ENCODE data around the gene SGCE. TPM values are rescaled to one million over a fixed set of nuclear protein-coding genes. Genes with fewer than 3 reads are reported as not detected.

The SGCE gene
- total RNA-seq, 1 experiment from 2014 or later, result 56.2 TPM

GRCh38 chr7:94648731-94649130 is 7.2 kb downstream of the SGCE start:
- Histone ChIP-seq H3K27me3 (replicated peaks; ENCODE audit: control insufficient read depth, insufficient read depth, low read length) (no peaks in the 10 kb centered on the region), H3K4me1 (no peaks in the 10 kb centered on the region), H3K4me3 (ENCODE audit: low read depth, low read length) (no peak overlapping the region), H3K9me3 (no peaks in the 10 kb centered on the region), H3K36me3 (ENCODE audit: control insufficient read depth, insufficient read depth, low read length) (no peaks in the 10 kb centered on the region)
- H3K27me3 Mint-ChIP-seq (ENCODE audit: insufficient read depth, unreplicated experiment), result no peaks in the 10 kb centered on the region
- no peak overlapping the region for H3K4me3 Mint-ChIP-seq (ENCODE audit: unreplicated experiment)
- no peaks in the 10 kb centered on the region for H3K4me1 Mint-ChIP-seq (ENCODE audit: low read depth, unreplicated experiment)
- no peak for DNase-seq
- ChIA-PET POLR2A (interaction anchor here (0.6 kb wide), 1 partner anchor 171 kb away, joined by 3 read pairs; no protein-coding TSS in a partner anchor), CTCF (no interaction called here)
- no TSS peak for BruUV-seq (replicated peaks)
- no peaks in the 10 kb centered on the region for H3K9me3 Mint-ChIP-seq (ENCODE audit: unreplicated experiment)
- no peak overlapping the region for H3K27ac Mint-ChIP-seq (ENCODE audit: unreplicated experiment)
- H3K36me3 Mint-ChIP-seq (ENCODE audit: insufficient read depth, unreplicated experiment), result no peaks in the 10 kb centered on the region
- TF ChIP-seq, protein P1, sequence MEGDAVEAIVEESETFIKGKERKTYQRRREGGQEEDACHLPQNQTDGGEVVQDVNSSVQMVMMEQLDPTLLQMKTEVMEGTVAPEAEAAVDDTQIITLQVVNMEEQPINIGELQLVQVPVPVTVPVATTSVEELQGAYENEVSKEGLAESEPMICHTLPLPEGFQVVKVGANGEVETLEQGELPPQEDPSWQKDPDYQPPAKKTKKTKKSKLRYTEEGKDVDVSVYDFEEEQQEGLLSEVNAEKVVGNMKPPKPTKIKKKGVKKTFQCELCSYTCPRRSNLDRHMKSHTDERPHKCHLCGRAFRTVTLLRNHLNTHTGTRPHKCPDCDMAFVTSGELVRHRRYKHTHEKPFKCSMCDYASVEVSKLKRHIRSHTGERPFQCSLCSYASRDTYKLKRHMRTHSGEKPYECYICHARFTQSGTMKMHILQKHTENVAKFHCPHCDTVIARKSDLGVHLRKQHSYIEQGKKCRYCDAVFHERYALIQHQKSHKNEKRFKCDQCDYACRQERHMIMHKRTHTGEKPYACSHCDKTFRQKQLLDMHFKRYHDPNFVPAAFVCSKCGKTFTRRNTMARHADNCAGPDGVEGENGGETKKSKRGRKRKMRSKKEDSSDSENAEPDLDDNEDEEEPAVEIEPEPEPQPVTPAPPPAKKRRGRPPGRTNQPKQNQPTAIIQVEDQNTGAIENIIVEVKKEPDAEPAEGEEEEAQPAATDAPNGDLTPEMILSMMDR (IDR thresholded peaks at IDR 0.05; ENCODE audit: insufficient read depth in 1 of 2, low read depth in 1 of 2, low read length in 1 of 2, severe bottlenecking in 1 of 2, unreplicated experiment in 1 of 2), result no peak
- intact Hi-C loops (cut with micrococcal nuclease; ENCODE audit: unreplicated experiment), result no loop called here

DNA sequence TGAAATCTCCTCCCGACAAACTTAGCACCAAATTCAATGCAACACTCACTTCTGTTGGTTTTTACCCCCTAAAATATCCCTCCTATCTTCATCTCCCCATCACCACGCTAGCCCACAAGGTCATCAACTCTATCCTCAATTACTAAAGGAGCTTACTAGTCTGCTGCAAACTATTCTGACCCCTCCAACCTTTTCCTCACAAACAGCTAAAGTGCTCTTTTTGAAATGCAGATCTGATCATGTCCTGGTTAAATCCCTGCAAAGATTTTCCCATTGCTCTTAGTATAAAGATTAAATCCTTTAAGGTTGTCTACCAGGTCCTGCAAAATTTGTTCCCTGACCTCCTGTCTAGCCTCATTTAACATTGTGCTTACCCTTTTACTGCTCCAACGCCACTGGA is 8.6 kb downstream of the SGCE start:
- TF ChIP-seq, protein P1 (IDR thresholded peaks at IDR 0.05; ENCODE audit: insufficient read depth in 1 of 2, low read depth in 1 of 2, low read length in 1 of 2, severe bottlenecking in 1 of 2, unreplicated experiment in 1 of 2), result no peak
- H3K27me3 Mint-ChIP-seq (ENCODE audit: insufficient read depth, unreplicated experiment), result no peaks in the 10 kb centered on the region
- ChIA-PET POLR2A (no interaction called here), CTCF (no interaction called here)
- intact Hi-C loops (cut with micrococcal nuclease; ENCODE audit: unreplicated experiment), result no loop called here
- no peak for DNase-seq
- H3K27me3 ChIP-seq (replicated peaks; ENCODE audit: control insufficient read depth, insufficient read depth, low read length), result no peaks in the 10 kb centered on the region
- H3K4me1 ChIP-seq, result no peaks in the 10 kb centered on the region
- H3K9me3 ChIP-seq, result no peaks in the 10 kb centered on the region
- H3K36me3 Mint-ChIP-seq (ENCODE audit: insufficient read depth, unreplicated experiment), result no peaks in the 10 kb centered on the region
- H3K4me3 ChIP-seq (ENCODE audit: low read depth, low read length), result no peak overlapping the region
- no peaks in the 10 kb centered on the region for H3K36me3 ChIP-seq (ENCODE audit: control insufficient read depth, insufficient read depth, low read length)
- H3K27ac Mint-ChIP-seq (ENCODE audit: unreplicated experiment), result no peak overlapping the region
- no peaks in the 10 kb centered on the region for H3K4me1 Mint-ChIP-seq (ENCODE audit: low read depth, unreplicated experiment)
- H3K9me3 Mint-ChIP-seq (ENCODE audit: unreplicated experiment), result no peaks in the 10 kb centered on the region
- no peak overlapping the region for H3K4me3 Mint-ChIP-seq (ENCODE audit: unreplicated experiment)
- no TSS peak for BruUV-seq (replicated peaks)

DNA sequence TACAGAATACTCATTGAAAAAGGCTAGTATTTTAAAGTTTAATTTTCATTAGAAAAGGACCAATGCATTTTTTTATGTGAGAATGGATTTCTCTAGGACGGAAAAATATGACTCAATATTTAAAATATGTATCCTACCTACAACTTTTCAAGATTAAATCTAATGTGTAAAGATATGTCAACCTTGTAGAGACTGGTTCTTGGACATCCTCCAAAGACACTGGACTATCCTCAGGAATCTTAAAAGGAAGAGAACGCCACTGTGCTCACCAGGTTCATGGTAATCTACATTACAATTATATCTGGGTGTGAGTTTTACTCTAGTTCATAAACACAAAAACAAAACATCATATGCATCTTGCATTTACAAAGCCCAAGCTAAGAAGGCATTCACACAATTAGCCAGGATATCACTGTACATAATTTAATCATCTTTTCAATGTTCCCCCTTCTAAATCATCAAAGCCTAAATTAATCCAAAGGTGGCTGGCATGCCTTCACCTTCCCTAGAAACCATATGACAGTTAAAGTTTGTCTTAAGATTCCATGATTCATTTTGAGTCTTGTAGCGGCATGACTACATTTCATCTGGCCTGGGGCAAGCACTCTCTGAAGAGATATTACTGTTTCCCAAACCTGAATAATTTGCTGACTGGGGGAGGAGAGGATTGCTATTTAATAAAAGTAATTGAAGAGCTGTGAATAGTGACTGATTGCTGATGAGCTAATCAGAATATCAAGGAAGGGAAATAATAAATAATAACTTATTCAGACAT is 12.0 kb downstream of the SGCE start:
- DNase-seq, result no peak
- ChIA-PET CTCF (no interaction called here), POLR2A (no interaction called here)
- intact Hi-C loops (cut with micrococcal nuclease; ENCODE audit: unreplicated experiment), result no loop called here
- H3K4me1 Mint-ChIP-seq (ENCODE audit: low read depth, unreplicated experiment), result no peaks in the 10 kb centered on the region
- no peaks in the 10 kb centered on the region for H3K9me3 ChIP-seq
- H3K36me3 ChIP-seq (ENCODE audit: control insufficient read depth, insufficient read depth, low read length), result no peaks in the 10 kb centered on the region
- TF ChIP-seq, protein P1 (IDR thresholded peaks at IDR 0.05; ENCODE audit: insufficient read depth in 1 of 2, low read depth in 1 of 2, low read length in 1 of 2, severe bottlenecking in 1 of 2, unreplicated experiment in 1 of 2), result no peak
- no peak overlapping the region for H3K4me3 ChIP-seq (ENCODE audit: low read depth, low read length)
- no peaks in the 10 kb centered on the region for H3K9me3 Mint-ChIP-seq (ENCODE audit: unreplicated experiment)
- no peaks in the 10 kb centered on the region for H3K27me3 ChIP-seq (replicated peaks; ENCODE audit: control insufficient read depth, insufficient read depth, low read length)
- H3K4me1 ChIP-seq, result no peaks in the 10 kb centered on the region
- no peaks in the 10 kb centered on the region for H3K27me3 Mint-ChIP-seq (ENCODE audit: insufficient read depth, unreplicated experiment)
- no peaks in the 10 kb centered on the region for H3K36me3 Mint-ChIP-seq (ENCODE audit: insufficient read depth, unreplicated experiment)
- no TSS peak for BruUV-seq (replicated peaks)
- H3K27ac Mint-ChIP-seq (ENCODE audit: unreplicated experiment), result no peak overlapping the region
- H3K4me3 Mint-ChIP-seq (ENCODE audit: unreplicated experiment), result no peak overlapping the region
